MCF 10A (cell line): Measurements from ENCODE around the gene P2RX3. TPM values are rescaled to one million over a fixed set of nuclear protein-coding genes. Genes with fewer than 3 reads are reported as not detected.

Experiments
- BruUV-seq: library from RNA; stranded (reverse); fragments of 400-500 nt; replicated peaks from 2 replicates; lab custom pipeline; 2021; lab: Mats Ljungman, UMichigan
- CTCF ChIA-PET: fragments of 300-600 bp; sonication (Branson Sonifier 250); formaldehyde crosslinking; extraction: SDS; loops from one replicate; lab custom pipeline; 2021; ENCODE audit warnings: antibody characterized with exemption, inconsistent platforms; lab: Yijun Ruan, JAX
- POLR2A ChIA-PET: fragments of 300-600, 350-650 bp; sonication (Branson Sonifier 250); formaldehyde crosslinking; extraction: SDS; loops from one replicate; lab custom pipeline; 2020; ENCODE audit warnings: antibody characterized with exemption, inconsistent platforms; lab: Yijun Ruan, JAX
- DNase-seq: peaks from one replicate; pipeline ENCODE4 v3.0.0-alpha.2; 2018; ENCODE audit not compliant: unreplicated experiment
- H3K27ac Mint-ChIP-seq: one replicate; pipeline ENCODE4 v1.8.0; 2022; ENCODE audit warnings: mild to moderate bottlenecking, low read depth, mixed read lengths; ENCODE audit not compliant: unreplicated experiment
- H3K27me3 Mint-ChIP-seq: one replicate; pipeline ENCODE4 v1.8.0; 2022; ENCODE audit warnings: mixed read lengths; ENCODE audit not compliant: insufficient read depth, unreplicated experiment
- H3K36me3 Mint-ChIP-seq: one replicate; pipeline ENCODE4 v1.8.0; 2022; ENCODE audit warnings: mild to moderate bottlenecking, moderate library complexity, mixed read lengths; ENCODE audit not compliant: insufficient read depth, unreplicated experiment
- H3K4me1 Mint-ChIP-seq: one replicate; pipeline ENCODE4 v1.8.0; 2022; ENCODE audit warnings: mixed read lengths; ENCODE audit not compliant: insufficient read depth, unreplicated experiment
- H3K4me3 Mint-ChIP-seq: one replicate; pipeline ENCODE4 v1.8.0; 2022; ENCODE audit warnings: mild to moderate bottlenecking, moderate library complexity, mixed read lengths; ENCODE audit not compliant: unreplicated experiment
- H3K9me3 Mint-ChIP-seq: one replicate; pipeline ENCODE4 v1.8.0; 2022; ENCODE audit warnings: mixed read lengths; ENCODE audit not compliant: unreplicated experiment
- CTCF ChIP-seq: fragments of 200-600 bp; IDR thresholded peaks from one replicate; pipeline ENCODE4 v1.8.0; 2022; ENCODE audit warnings: antibody characterized with exemption, mild to moderate bottlenecking; ENCODE audit not compliant: unreplicated experiment
- intact Hi-C: fragments of 100-400 bp; cut with micrococcal nuclease; formaldehyde crosslinking; loops from 2 replicates; pipeline ENCODE4 v1.14.1; 2022
- total RNA-seq: library from RNA; stranded (reverse); gene quantifications from 2 replicates; pipeline ENCODE4 v1.2.3, GENCODE V29; 2022

Gene P2RX3
- total RNA-seq, 1 experiment from 2014 or later: not detected

- POLR2A ChIA-PET: interaction anchor here (0.6 to 13.4 kb wide), 7 partner anchors 13 to 309 kb away, joined by 3 to 362 read pairs (median 8); partner anchors contain the start of gene TNKS1BP1
- Mint-ChIP-seq H3K27me3 (no peaks in the 10 kb centered on the region), H3K4me3 (peak overlapping the region; percentile 80), H3K27ac (no peak overlapping the region), H3K9me3 (no peaks in the 10 kb centered on the region), H3K4me1 (peaks cover 57% of the 10 kb centered on the region), H3K36me3 (peaks cover 99% of the 10 kb centered on the region)
- BruUV-seq: no TSS peak
- TF ChIP-seq CTCF: no peak
- CTCF ChIA-PET: interaction anchor here (0.6 to 1.6 kb wide), 6 partner anchors 13 to 1207 kb away, joined by 3 to 9 read pairs (median 4); partner anchors contain the start of gene TNKS1BP1
- intact Hi-C loops: no loop called here
- DNase-seq: no peak
Measured at GRCh38 chr11:57306161-57306876, 31.8 kb upstream of the P2RX3 start.

- H3K36me3 Mint-ChIP-seq: peaks cover 99% of the 10 kb centered on the region
- intact Hi-C loops: no loop called here
- TF ChIP-seq CTCF: no peak
Measured at GRCh38 chr11:57306940-57307565, 31.1 kb upstream of the P2RX3 start.

GRCh38 chr11:57307666-57308270, 30.4 kb upstream of the P2RX3 start:
- no peaks in the 10 kb centered on the region for H3K27me3 Mint-ChIP-seq
- intact Hi-C loops: no loop called here
- no peak for TF ChIP-seq CTCF
- CTCF ChIA-PET: interaction anchor here (0.6 to 1.7 kb wide), 6 partner anchors 8 to 223 kb away, joined by 3 to 7 read pairs (median 3); partner anchors contain the start of gene TIMM10
- H3K27ac Mint-ChIP-seq: peak overlapping the region; percentile 95
- H3K4me1 Mint-ChIP-seq: peaks cover 64% of the 10 kb centered on the region
- peak; percentile 67 for DNase-seq
- H3K36me3 Mint-ChIP-seq: peaks cover 99% of the 10 kb centered on the region
- no TSS peak for BruUV-seq
- peak overlapping the region; percentile 80 for H3K4me3 Mint-ChIP-seq
- H3K9me3 Mint-ChIP-seq: no peaks in the 10 kb centered on the region
- POLR2A ChIA-PET: interaction anchor here (0.6 to 13.4 kb wide), 17 partner anchors 10 to 1566 kb away, joined by 3 to 362 read pairs (median 3); partner anchors contain the start of genes CTNND1, MED19, TMX2 and TNKS1BP1

More at GRCh38 chr11:57306940-57307565, 31.1 kb upstream of the P2RX3 start:
- Mint-ChIP-seq H3K4me1 (peaks cover 58% of the 10 kb centered on the region), H3K4me3 (peak overlapping the region; percentile 80), H3K27me3 (no peaks in the 10 kb centered on the region), H3K9me3 (no peaks in the 10 kb centered on the region), H3K27ac (peak overlapping the region; percentile 47)
- CTCF ChIA-PET: interaction anchor here (0.6 to 1.7 kb wide), 6 partner anchors 9 to 1206 kb away, joined by 3 to 7 read pairs (median 4); partner anchors contain the start of gene TIMM10
- POLR2A ChIA-PET: interaction anchor here (0.6 to 13.4 kb wide), 13 partner anchors 9 to 457 kb away, joined by 3 to 362 read pairs (median 3); partner anchors contain the start of genes MED19, TMX2 and TNKS1BP1
- no peak for DNase-seq
- BruUV-seq: no TSS peak
